LHCN-M2 (cell line): ENCODE measurements around the gene GPR3. TPM values are rescaled to one million over a fixed set of nuclear protein-coding genes. Genes with fewer than 3 reads are reported as not detected.
"Not testable (repeated sequence)": the region's sequence is repeated elsewhere in the genome, so short reads cannot be mapped to it uniquely, and the experiment has no call there.

ENCODE experiments used
- DNase-seq: peaks from one replicate; pipeline ENCODE4 v3.0.0-alpha.2; 2012; ENCODE audit warnings: low read depth
- total RNA-seq: library from RNA; depleted of rRNA; stranded (reverse); fragments of >200 nt; gene quantifications from 2 replicates; pipeline ENCODE4 v1.2.3, GENCODE V29; 2014

The GPR3 gene
- total RNA-seq, 1 experiment from 2014 or later: 8.7 TPM

DNA sequence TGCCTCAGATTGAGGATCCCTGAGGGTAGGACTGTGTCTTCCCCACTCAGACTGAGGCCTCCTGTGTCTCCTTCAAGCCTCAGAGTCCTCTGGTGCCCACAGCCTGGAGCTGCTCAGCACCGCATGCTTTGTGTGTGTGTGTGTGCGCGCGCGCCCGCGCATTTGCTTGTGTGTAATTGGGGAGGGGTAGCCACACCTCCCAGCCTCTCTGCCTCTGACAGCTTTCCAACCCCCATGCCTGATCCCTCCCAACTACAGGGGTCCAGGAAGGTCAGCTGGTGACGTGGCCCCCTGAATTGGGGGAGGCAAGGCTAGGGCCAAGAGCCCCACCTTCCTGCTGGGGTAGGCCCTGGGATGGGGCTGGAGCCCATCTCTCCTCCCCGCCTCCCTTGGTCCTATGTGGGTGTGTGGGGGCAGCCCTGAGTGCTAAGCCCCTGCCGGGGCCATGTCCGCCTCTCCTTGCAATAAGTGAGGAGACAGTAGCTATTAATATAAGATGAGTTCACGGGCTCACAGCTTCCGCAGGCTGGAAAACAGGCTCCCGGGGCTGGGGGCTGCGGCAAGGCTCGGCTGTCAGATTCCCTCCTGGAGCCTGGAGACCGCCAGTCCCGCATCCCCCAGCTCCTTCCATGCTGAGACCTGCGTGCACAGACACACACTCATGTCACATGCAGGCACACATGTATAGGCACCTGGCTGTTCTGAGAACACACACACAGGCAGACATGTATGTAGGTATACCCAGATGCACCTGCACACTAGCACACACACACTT is 7.0 kb downstream of the GPR3 start:
- DNase-seq: no peak

DNA sequence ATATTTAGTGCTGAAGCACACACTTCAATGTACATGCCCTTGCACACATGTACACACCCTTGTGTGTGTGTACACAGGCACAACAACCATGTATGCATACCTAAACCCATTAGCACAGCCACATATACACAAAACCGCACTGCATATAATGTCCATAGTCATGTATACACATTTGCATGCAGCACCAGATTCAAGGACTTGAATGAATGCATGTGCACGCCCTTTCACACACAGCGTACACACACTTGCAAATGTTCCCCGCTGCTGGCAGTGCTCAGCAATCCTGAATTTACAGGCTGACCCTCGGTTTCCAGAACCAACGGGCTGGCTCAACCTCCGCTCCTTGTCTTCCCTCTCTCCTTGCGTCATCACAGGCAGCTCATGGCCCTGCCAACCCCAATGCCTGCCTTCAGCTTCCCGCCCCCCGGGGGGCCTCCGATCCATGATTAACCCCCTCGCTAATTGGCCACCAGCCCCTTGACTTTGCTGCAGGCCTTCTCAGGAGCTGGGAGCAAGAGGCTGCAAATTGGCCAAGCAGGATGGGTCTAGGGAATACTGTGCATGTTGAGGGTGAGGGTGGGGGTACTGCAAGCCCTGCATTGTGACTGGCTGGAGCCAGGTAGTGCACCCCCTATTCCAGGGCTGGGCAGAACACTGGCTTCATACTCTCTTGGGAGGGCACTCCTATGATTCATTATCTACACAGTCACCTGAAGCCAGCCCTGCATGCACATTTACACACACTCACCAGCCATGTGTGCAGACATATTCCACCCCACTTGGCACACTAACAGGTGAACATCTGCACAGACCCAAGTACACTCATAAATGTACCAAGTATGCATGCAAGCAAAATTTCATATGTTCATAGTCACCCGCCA is 7.9 kb downstream of the GPR3 start:
- no peak for DNase-seq

DNA sequence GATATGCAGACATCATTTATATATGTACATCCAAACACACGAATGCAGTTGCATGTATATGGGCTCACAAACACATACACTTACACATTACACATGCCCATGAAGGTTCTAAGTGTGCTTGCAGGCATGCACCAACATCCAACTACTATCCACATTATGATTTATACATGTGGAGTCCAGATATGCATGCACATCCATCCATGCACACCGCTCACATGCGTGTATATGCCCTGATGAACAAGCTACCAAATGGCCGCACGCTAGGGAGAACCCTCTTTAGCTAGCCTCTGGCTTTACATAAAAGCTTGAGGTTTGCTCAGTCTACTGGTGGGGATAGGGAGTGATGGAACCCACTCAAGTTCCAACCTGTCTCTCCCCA is 8.5 kb downstream of the GPR3 start:
- no peak for DNase-seq

DNA sequence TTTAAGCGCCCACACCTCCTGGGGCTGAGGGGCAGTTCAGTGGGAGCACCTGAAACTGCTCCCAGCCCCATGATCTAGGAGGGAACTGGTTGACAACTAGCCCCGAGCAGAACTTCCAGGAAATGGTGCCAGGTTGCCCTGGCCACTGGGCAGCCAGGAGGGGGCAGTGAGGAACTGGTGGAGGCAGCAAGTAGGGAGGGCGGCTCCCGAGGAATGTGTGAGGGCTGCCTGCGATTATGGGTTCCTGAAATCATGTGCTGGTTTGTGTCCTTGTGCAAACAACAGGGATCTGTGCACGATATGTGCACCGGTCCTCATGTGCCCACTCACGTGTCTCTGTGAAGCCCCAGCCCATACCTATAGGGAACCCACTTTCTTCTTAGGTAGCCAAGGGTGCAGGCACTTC is 9.9 kb downstream of the GPR3 start:
- peak; percentile 81 for DNase-seq

DNA sequence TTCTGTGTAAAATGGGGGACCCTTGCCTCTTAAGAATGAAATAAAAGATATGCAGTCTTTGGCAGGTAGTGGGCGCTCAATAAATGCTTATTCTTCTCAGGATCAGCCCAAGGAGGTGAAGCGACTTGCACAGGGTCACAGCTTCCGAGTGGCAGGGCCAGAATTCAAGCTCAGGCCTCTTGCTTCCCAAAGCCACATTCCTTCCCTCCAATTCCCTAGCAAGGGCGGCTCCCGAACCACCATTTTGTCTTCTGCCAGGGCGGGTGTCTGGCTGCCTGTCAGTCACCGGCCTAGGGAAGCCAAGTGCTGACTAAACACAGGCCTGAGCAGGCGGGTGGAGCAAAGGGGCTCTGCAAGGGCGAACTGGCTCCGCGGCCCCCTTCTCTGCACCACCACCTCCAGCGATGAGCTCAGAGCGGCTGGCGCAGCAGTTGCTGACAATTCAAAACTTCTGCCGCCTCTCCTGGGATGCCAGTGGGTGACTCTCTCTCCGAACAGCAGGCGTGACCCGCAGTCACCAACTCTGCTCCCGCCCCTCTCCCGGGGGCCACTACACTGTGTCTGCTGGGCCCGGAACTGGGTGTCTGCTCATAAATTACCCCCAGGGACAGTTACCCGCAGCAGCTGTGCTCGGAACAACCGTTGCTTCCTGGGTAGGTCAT is 10.8 kb downstream of the GPR3 start:
- DNase-seq: peak; percentile 97

DNA sequence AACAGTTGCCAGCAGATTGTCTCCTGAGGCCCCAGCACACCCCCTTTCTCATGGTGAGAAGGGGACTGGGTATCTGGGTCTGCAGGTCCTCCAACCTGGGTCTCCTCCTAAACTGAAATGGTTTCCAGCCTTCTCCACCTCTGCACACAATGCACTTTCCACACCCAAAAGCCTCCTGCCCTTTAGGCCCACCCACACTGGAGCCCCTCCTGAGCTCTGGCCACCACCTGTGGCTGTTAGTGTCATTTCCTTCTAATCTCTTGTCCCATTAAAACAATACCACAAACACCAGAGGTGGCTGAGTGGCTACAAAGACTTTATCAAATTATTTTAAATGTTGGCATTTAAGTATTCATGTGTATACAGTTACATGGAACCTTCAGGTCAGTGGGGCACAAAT is 11.5 kb downstream of the GPR3 start:
- DNase-seq: no peak

DNA sequence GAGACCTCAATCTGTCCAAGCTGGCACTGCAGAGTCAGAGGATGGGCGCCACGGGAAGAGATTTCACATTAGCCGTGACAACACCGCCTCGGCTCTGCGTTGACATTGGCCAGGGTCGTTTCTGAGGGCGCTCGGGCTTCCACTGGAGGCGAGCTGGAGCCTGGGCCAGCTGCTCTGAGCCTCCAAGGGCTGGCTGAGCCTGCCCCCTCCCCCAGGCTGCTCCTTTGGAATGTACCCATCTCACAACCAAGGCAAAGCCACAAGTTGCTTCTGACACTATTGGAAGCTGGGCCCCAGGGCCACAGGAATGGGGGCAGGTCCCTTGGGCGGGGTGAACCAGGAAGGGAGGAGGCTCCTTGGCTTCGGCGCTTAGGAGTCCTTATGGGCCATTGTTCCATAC is 12.7 kb downstream of the GPR3 start:
- DNase-seq: peak; percentile 98

DNA sequence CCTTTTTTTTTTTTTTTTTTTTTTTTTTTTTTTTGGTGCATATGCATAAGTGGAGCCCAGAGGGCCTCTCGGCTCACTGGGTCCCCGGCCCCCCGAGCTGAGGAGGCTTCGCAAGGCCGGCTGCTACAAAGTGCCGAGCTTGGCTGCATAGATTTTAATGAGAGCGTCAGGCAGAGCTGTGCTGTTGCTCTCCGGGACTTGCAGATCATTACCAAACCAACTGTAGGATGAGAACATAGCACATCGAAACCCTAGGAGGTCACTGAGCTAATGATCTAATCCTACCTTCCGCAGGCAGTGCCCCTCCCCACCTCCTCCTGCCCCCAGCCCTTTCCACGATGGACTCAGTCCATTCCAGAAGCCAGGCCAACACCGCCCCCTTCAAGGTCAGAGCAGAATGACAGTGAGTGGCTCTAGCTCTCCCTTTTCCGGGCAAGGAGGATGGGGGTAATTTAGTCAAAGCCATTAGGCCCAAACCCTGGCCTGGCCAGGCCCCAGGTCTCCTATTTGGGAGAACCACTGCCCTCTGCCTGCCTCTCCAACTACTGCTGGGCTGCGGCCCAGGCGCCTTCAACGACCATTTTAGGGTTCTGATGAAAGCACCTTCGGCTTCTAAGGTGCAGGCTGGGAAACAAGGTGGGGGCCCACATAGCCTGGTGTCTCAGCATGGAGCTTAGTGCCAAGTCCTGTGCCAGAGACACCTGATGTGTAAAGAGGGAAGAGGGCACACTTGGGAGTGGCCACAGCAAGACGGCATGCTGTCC is 13.4 kb downstream of the GPR3 start:
- DNase-seq: not testable (repeated sequence)

DNA sequence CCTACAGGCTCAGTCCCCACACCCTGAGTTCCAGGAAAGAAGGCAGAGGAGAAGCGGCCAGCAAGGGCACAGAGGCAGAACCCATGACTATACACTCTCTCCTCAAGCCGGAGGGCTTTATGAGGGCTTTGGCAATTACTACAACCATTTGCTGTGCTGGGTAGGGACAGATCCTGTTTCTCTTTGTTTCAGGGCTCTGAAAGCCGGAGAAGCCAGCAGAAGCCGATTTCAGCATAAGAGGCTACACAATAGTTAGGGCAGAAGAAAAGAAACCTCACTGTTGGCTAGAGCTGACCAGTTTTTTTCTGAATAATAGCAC is 13.9 kb downstream of the GPR3 start:
- DNase-seq: no peak

DNA sequence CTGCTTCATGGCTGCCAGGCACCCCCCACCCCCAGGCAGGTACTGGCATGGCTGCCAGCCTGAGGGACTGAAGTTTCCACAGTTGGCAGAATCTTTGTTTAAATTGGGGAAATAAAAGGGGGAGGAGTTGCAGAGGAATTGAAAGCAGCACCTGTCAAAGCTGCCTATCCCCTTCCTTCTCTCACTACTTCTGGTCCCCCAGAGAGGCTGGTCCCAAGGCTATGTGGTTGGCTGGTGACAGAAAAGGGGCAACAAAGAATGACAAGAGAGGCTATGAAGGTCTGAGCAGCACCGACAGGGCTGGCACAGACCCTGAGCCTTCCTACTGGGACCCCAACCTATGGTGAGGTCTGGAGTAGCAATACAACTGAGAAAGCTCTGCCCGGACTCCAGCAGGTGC is 14.4 kb downstream of the GPR3 start:
- DNase-seq: not testable (repeated sequence)

DNA sequence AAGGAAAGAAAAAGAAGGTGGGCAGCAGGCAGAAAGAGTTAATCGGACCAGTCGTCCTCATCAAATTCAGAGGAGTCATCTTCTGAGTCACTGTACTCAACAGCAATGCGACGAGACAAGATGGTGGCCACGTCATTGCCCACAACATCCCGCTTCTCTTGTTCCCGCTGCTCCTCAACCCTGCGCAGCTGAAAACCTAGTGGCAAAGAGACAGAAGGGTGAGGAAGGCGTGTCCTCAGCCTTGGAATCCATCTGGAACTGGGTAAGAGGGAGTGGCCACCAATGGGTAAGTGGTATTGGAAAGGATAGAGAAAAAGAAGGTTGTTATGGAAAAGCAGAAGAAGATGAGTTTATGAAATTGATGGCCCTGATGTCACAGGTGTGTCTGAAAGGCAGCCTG is 15.7 kb downstream of the GPR3 start:
- peak; percentile 80 for DNase-seq

DNA sequence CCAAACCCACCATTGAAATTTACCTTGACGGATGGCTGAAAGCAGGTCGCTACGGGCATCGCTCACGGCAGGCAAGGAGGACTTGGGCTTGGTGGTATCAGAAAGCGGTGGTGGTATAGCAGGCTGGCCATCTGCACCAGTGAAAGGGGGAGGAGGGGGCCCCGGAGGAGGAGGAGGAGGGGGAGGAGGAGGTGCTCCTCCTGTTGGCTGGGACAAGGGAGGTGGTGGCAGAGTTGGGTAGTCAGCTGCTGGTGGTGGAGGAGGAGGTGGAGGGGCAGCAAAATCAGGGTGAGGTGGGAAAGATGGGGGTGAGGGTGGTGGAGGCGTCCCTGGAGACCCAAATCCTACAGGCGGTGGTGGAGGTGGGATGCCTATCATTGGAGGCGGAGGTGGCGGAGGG is 17.2 kb downstream of the GPR3 start:
- no peak for DNase-seq

DNA sequence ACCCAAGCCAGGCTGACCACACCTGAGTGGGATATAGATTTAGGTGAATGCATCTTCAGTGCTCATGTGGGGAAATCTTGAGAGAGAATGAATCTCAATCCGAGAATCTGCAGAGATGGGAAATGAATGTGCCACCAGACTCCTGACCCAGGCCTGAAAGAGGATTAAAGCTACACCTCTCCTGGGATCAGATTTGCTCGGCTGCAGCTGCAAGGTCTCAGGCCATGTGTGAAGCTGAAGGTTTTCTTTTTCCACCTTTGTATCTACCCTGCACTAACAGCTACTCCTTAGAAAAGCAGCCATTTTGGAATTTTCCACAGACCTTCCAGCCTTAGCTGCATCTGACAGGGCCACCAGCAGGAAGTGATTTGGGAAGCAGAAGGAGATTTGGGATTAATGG is 18.3 kb downstream of the GPR3 start:
- DNase-seq: no peak

DNA sequence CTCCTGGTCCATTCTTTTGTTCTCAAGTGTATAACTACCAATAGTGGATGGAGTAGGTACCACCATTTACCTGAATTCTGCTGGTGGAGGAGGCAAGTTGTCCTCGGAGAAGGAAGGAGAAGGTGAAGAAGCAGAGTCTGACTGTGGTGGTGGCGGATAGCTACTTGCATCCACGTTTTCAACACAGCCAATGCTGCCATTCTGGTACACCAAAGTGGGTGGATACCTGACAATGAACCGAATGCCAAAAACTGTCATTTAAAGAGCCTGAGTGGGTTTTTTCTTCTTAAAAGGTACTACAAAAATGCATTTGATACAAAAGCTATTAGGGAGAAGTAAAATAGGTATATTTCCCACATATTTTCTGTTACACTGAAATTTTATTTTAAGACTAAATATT is 20.1 kb downstream of the GPR3 start:
- DNase-seq: no peak

DNA sequence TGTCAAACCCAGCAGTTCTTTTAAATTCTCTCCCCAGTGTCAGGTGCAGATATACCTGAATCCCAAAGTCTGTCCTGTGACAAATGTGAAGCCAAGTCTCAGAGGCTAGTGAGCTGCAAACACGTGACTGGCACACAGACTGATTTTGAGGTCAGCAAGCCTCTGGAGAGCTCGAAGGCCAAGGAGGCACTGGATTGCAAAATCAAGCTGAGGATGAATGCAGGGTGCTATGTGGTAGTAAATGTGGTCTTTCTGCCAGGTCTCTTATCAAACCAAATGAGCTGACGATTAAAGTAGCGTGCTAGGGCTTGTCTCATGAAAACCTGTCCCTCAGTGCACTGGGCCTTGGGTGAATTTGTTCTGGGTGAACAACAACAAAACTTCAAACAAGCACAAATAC is 20.6 kb downstream of the GPR3 start:
- no peak for DNase-seq

DNA sequence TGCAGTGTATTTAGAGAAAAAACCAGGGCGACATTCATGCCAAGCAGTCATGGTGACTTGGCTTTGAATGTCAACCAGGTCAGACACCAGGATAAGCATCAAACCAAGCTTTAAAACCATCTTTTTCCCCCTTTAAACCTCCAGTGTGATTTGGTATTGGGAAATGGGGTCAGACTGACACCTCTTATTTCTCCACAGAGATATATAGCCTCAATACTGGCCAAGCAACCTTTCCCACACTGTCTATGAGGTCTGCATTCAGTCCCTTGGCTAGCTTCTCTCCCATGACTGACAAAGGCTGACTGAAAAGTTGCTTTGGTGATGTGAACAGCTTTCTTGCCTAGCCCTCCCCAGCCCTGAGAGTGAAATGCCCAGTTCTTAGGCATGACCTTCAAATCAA is 21.7 kb downstream of the GPR3 start:
- no peak for DNase-seq

DNA sequence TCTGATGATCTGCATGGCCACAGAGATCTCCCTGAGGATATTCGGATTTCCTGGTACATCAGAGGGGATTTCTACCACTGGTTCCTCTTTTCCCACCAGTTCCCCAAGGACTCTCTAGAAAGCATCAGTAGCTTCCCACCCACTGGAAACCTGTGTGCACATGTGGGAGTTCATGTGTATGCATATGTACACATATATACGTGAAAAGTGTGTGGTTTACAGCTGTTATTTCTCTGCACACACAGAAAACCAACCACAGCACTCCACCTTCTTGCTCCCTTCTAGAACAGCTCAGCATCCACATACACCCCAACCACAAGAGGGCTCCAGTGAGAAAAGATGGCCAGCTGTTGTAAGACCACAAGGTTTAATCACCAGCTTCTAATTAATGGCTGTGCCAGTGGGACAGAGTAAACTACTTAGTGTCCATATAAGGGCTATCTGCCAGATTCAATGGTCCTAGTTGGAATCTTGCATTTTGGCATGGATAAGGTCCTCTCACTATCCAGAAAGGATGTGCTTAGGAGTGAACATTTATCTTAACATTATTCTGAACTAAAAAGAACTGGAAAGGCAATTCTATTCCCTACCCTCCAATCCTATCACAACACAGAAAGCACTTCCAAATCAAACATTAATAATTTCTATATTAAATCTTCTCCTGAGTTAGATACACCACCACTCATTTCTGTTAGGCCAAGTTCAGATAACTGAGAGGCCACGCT is 24.1 kb downstream of the GPR3 start:
- peak; percentile 90 for DNase-seq

DNA sequence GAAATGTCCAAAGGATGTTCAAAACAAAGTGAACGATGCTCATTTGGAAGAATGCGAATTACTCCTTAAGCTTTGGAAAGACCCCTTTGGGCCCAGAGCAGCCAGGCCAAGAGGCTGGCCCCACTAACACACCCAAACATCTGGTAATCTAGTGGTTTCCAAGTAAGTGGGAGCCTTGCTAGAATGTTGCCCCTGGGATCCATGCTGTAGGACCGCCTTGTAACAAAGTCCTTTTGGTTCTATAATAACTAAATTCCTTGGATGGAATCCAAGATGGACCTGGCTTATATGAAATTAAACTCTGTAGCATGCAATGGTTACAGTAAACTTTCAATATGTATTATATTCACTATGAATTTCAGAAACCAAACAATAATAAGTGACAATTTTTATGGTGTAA is 25.3 kb downstream of the GPR3 start:
- no peak for DNase-seq

DNA sequence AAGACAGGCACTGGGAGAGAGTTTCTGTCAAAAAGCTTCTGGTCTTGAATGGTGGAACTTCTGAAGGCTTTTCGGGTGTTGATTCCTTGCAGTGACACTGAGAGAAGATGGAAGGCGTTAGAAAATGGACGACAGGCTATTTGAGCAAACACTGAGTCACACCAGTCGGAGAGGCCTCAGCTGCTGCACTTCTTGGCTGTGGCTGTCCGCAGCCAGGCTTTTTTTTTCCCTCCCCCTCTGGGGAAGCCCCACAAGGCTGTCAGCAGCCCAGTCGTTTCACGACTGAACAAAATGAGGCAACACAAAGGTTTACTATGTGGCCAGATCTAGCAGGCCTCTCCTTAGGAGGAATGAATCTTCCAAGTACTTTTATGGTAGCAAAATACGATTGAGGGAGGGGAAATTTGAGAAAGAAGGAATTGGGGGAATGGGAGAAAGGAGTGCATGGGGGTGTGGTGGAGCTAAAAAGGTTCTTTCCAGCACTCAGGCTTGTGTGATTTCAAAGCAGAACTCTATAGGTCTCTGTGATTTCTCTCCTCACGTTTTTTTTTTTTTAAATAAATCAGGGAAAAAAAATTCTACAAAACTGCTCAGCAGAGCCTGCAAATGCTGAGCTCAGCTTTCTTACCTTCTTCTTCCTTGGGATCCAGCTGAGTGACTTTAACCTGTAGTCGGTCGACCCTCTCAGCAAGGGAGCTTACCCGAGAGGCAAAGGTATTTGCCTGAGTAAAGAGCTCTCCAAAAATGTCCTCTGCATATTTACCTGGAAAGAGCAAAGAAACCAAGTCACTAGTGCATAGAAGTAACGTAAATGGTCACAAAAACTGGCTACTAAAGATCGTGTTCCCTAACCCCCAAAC is 26.1 kb downstream of the GPR3 start:
- peak; percentile 96 for DNase-seq

DNA sequence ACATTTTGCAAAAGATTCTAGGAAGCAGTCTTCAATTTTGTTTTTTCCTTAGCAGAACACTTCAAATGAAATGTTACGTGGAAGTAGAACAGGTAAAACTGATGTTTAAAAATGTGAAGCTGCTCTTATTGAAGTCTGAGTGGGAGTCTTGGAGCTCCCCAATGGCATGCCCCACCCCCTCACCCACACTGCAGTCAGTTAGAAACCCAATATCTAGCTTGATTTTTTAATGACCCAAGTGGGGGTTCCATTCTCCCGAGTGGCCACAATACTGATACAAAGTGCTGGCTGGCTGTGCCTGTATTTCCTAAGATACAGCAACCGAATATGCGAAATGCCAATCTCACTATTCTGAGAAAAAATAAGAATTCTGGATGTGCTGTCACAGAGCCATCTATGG is 31.3 kb downstream of the GPR3 start:
- DNase-seq: no peak
